Measurements from ENCODE around the gene MTSS2.

Gene MTSS2

DNA sequence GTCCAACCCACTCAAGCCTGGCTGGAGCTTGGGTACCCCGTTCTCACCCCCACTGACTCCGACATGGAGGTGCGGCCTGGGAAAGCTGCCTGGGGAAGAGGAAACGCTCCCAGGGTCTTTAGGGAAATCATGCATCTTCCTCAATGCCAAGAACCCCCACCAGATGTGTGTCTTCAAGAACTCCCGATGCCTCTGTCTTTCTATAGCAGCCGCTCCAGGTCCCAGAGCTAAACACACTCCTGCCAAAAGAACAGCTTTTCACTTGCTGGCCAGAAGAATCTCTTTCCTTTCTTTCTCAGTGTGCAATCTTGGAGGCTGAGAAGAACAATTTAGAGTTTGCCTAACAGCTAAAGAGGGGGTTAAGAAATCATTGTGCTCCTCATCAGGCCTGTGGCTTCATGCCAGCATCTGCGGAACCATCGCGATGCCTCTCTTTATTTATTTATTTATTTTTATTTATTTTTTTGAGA lies 41.1 kb upstream of the MTSS2 start:
- no peak for TF ChIP-seq CTCF (IDR thresholded peaks at IDR 0.05; ENCODE audit: low read depth, low read length)

DNA sequence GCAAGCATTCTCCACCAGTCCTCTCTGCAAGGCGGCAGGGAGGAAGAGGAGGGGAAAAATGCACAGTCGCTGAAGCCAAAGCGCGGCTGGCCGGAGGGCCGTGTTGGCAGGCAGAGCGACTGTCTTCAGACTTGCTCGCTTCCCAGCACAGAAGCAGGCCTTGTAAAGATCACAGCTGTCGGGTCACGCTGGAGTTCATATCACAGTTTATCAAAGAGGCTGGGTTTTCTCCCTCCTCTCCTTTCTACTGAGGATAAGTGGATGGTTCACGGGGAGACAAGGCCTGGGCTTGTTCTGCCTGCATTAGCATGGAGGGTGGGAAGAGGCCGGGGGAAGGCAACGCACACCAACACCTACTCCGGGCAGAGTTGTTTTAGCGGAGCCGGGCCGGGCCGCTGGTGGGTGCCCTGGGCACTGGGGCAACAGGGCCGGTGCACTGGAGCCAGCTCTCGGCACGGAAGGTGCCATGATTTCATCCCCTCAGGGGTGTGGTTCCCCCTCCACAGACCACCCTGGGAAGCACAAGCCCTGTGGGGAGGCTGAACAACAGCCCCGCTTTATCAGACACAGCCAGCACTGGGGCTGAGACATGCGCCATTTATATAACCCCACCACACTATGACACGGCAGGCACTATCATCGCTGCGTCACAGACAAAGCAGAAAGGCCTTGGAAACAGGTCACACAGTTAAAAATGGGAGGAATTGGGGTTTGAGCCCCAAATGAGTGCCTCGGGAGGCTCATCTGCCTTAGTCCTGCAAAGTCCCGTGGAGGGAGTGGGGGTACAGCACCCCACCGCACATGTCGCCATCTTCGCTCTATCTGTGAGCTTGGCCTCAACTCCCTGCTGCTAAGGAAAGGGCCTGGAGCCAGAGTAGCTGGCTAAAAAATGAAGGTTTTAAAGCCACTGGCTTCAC lies 40.3 kb upstream of the MTSS2 start:
- TF ChIP-seq CTCF (IDR thresholded peaks at IDR 0.05; ENCODE audit: low read depth, low read length): no peak
- no peak overlapping the region for H3K4me3 ChIP-seq (ENCODE audit: low read depth, low read length)

More for the DNA sequence above, 41.1 kb upstream of the MTSS2 start:
- H3K4me3 ChIP-seq (ENCODE audit: low read depth, low read length): no peak overlapping the region

- no peak for TF ChIP-seq CTCF (IDR thresholded peaks at IDR 0.05; ENCODE audit: low read depth, low read length)
- H3K4me3 ChIP-seq (ENCODE audit: low read depth, low read length): no peak overlapping the region
Measured at GRCh38 chr16:70725024-70725911, 39.4 kb upstream of the MTSS2 start.

- no peak for TF ChIP-seq CTCF (IDR thresholded peaks at IDR 0.05; ENCODE audit: low read depth, low read length)
- no peak overlapping the region for H3K4me3 ChIP-seq (ENCODE audit: low read depth, low read length)
Measured at GRCh38 chr16:70724146-70725023, 38.5 kb upstream of the MTSS2 start.

- TF ChIP-seq CTCF (IDR thresholded peaks at IDR 0.05; ENCODE audit: low read depth, low read length): no peak
- H3K4me3 ChIP-seq (ENCODE audit: low read depth, low read length): no peak overlapping the region
Measured at GRCh38 chr16:70723740-70724145, 37.9 kb upstream of the MTSS2 start.

DNA sequence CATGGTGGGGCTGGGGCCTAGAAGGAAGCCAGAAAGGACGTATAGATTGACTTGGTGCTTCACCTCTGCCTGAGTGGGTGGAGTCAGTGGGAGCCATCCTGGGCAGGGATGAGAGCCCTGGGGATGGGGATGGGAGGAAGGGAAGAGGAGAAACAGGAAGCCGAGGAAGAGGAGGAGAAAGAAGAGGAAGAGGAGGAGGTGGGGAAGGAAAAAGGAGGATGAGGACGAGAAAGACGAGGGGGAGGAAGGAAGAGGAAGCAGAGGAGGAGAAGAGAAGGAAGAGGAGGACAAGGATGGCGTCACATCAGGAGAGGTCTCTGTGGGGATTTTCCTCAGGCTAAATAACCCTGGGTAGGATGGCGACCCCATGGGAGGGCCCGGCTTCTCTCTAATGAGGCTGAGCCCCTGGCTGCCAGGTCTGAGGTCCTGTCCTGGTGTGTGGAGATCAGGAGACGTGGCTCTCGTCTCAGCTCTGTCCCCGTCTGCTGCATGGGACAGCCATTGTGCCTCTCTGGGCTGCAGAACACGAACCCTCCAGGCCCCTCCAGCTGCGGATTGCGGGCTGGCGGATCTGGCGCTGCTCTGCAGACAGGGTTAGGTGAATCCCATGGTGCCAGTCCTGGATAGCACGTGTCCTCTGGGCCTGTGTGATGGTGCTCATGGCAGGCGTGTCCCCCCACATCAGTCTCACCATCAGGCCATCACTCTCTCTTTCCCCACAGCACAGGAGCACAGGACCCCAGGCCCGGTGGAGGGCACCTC lies 35.5 kb upstream of the MTSS2 start:
- TF ChIP-seq CTCF (IDR thresholded peaks at IDR 0.05; ENCODE audit: low read depth, low read length): no peak
- no peak overlapping the region for H3K4me3 ChIP-seq (ENCODE audit: low read depth, low read length)

All from WI38 (cell line).